ENCODE data around the gene HFM1.
"Not testable (repeated sequence)": the region's sequence is repeated elsewhere in the genome, so short reads cannot be mapped to it uniquely, and the experiment has no call there.

The HFM1 gene

DNA sequence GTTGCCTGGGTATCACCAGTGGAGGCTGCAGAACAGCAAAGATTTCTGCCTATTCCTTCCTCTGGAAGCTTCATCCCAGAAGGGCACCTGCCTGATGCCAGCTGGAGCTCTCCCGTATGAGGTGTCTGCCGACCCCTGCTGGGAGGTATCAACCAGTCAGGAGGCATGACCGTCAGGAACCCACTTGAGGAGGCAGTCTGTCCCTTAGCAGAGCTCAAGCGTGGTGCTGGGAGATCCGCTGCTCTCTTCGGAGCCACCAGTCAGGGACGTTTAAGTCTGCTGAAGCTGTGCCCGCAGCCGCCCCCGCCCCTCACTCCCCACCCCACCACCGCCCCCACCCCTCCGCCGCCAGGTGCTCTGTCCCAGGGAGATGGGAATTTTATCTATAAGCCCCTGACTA is 23.1 kb upstream of the HFM1 start:
- DNase-seq (ENCODE audit: low read depth), result no peak
- H3K4me3 ChIP-seq (ENCODE audit: low read depth, low read length), result no peak overlapping the region
- TF ChIP-seq, protein P1, sequence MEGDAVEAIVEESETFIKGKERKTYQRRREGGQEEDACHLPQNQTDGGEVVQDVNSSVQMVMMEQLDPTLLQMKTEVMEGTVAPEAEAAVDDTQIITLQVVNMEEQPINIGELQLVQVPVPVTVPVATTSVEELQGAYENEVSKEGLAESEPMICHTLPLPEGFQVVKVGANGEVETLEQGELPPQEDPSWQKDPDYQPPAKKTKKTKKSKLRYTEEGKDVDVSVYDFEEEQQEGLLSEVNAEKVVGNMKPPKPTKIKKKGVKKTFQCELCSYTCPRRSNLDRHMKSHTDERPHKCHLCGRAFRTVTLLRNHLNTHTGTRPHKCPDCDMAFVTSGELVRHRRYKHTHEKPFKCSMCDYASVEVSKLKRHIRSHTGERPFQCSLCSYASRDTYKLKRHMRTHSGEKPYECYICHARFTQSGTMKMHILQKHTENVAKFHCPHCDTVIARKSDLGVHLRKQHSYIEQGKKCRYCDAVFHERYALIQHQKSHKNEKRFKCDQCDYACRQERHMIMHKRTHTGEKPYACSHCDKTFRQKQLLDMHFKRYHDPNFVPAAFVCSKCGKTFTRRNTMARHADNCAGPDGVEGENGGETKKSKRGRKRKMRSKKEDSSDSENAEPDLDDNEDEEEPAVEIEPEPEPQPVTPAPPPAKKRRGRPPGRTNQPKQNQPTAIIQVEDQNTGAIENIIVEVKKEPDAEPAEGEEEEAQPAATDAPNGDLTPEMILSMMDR (IDR thresholded peaks at IDR 0.05; ENCODE audit: control insufficient read depth, extremely low read depth, insufficient read depth), result no peak

DNA sequence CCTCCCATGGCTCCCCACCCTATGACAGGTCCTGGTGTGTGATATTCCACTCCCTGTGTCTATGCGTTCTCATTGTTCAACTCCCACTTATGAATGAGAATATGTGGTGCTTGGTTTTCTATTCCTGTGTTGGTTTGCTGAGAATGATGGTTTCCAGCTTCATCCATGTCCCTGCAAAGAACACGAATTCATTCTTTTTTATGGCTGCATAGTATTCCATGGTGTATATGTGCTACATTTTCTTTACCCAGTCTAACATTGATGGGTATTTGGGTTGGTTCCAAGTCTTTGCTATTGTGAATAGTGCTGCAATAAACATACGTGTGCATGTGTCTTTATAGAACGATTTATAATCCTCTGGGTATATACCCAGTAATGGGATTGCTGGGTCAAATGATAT is 17.9 kb upstream of the HFM1 start:
- H3K4me3 ChIP-seq (ENCODE audit: low read depth, low read length); DNase-seq (ENCODE audit: low read depth): not testable (repeated sequence)

DNA sequence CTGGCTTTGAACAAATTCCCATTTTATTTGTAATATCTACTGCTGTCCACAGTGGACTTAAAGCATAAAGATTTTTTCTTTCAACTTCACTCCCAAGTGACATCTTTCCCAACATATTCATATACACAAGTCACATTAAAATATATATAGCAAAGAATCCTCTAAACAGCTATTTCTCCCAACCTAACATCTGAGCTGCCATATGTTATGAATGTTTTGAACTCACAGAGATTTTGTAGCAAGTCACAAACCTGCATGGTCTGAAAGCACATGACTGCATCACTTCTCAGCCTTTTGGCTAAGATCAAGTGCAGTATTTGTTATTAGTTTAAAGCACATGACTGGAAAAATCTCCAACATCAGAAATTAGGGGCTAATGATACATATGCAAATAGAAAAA is 7.7 kb upstream of the HFM1 start:
- TF ChIP-seq, protein P1 (IDR thresholded peaks at IDR 0.05; ENCODE audit: control insufficient read depth, extremely low read depth, insufficient read depth), result no peak
- H3K4me3 ChIP-seq (ENCODE audit: low read depth, low read length), result no peak overlapping the region
- DNase-seq (ENCODE audit: low read depth), result no peak

DNA sequence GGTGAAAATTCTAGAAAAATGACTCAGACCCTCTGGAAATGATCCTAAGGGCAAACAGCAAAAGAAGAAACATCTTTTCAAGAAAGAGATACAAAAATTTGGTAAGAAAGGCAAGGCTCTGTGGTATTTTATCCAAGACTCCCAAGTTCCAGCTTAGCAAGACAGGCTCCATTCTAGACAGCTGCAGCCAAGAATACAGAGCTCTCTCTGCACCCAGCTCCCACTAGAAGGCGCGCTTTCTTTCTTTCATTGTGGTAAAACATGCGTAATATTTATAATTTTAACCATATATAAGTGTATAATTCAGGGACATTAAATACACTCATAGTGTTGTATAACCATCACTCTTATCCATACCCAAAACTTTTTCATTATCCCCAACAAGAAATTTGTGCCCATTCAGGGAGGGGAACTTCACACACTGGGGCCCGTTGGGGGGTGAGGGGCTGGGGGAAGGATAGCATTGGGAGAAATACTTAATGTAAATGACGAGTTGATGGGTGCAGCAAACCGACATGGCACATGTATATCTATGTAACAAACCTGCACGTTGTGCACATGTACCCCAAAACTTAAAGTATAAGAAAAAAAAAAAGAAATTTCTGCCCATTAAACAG is 2.2 kb upstream of the HFM1 start:
- no peak for DNase-seq (ENCODE audit: low read depth)
- no peak overlapping the region for H3K4me3 ChIP-seq (ENCODE audit: low read depth, low read length)
- TF ChIP-seq, protein P1 (IDR thresholded peaks at IDR 0.05; ENCODE audit: control insufficient read depth, extremely low read depth, insufficient read depth), result peak; percentile 80

DNA sequence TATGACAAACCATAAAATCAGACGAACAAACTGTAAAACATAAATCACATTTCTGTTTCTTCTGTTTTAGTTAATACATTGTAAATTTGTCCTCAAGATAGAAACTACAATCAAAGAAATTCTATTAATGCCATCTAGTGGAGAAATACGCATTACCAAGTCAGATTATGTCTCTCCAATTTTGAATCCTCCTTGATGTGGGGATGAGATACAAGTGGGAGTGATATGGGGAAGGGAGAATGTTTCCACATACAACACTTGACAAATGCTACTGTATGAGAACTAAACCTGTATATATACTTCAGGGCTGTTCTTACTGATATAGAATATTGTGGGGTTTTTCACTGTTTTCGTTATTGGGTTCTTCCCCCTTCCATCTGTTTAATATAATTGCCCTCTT is 2.6 kb downstream of the HFM1 start:
- TF ChIP-seq, protein P1 (IDR thresholded peaks at IDR 0.05; ENCODE audit: control insufficient read depth, extremely low read depth, insufficient read depth), result peak; percentile 46
- H3K4me3 ChIP-seq (ENCODE audit: low read depth, low read length), result no peak overlapping the region
- DNase-seq (ENCODE audit: low read depth), result no peak

DNA sequence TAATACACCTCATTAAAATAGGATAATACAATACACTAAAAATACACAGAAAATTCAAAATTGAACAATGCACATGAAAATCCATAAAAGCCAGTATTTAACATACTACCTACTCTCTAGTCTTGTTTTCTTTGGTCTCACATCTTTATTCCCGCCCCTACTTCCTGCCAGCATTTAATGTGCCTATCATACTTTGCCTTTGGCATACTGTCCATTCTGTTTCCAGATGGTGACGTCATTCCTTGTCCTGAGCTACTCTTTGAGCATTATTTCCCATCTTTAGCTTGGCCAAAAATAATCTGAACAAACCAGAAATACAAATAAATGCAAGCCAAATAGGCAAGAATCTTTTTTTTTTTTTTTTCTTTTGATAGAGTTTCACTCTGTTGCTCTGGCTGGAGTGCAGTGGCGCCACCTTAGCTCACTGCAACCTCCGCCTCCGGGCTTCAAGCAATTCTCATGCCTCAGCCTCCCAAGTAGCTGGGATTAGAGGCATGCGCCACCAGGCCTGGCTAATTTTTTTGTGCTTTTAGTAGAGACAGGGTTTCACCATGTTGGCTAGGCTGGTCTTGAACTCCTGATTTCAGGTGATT is 4.4 kb downstream of the HFM1 start:
- no peak overlapping the region for H3K4me3 ChIP-seq (ENCODE audit: low read depth, low read length)
- DNase-seq (ENCODE audit: low read depth), result peak; percentile 25
- TF ChIP-seq, protein P1 (IDR thresholded peaks at IDR 0.05; ENCODE audit: control insufficient read depth, extremely low read depth, insufficient read depth), result no peak

DNA sequence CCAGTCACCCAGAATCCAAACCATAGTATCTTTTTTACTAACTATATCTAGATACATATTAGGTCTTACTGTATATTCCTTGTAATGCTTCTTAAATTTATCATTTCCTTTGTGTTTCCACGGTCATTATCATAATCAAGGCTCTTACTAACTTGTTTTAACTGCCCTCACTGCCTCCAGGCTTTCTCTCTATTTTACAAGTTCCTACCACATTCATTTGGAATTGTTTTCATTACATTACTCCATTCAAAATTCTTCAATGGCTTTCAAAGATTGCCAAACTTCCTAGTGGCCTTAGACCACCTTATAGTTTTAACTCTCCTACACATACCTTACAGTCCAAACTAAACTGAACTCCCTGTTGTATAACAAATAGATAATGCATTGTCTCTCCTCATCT is 6.3 kb downstream of the HFM1 start:
- no peak overlapping the region for H3K4me3 ChIP-seq (ENCODE audit: low read depth, low read length)
- TF ChIP-seq, protein P1 (IDR thresholded peaks at IDR 0.05; ENCODE audit: control insufficient read depth, extremely low read depth, insufficient read depth), result no peak
- no peak for DNase-seq (ENCODE audit: low read depth)

Measured in LNCaP clone FGC (cell line).